Central memory CD8-positive, alpha-beta T cell (primary cell): ENCODE data around the gene ENPP6.

Source experiments
- ATAC-seq: fragments of 150-1000 bp; cut with Tn5 transposase; replicated peaks from 2 replicates; pipeline ENCODE4 v1.10.0; 2022; ENCODE audit warnings: mild to moderate bottlenecking, moderate FRiP score, moderate number of reproducible peaks; ENCODE audit not compliant: poor library complexity, severe bottlenecking; ENCODE audit errors: extremely low read depth
- DNase-seq, 2 donors: peaks; one replicate each; pipeline ENCODE4 v3.0.0; 2021; ENCODE audit warnings: low spot score in 2 of 2
- H3K27ac Mint-ChIP-seq: one replicate; pipeline ENCODE4 v1.8.0; 2022; ENCODE audit warnings: low read depth, mild to moderate bottlenecking, moderate library complexity, mixed read lengths
- H3K27me3 Mint-ChIP-seq: one replicate; pipeline ENCODE4 v1.8.0; 2022; ENCODE audit warnings: mixed read lengths
- H3K36me3 Mint-ChIP-seq: one replicate; pipeline ENCODE4 v1.8.0; 2022; ENCODE audit warnings: mild to moderate bottlenecking, moderate library complexity, mixed read lengths; ENCODE audit not compliant: insufficient read depth
- H3K4me1 Mint-ChIP-seq: one replicate; pipeline ENCODE4 v1.8.0; 2022; ENCODE audit warnings: mixed read lengths
- H3K4me3 Mint-ChIP-seq: one replicate; pipeline ENCODE4 v1.8.0; 2022; ENCODE audit warnings: mild to moderate bottlenecking, moderate library complexity, mixed read lengths
- H3K9me3 Mint-ChIP-seq: one replicate; pipeline ENCODE4 v1.8.0; 2022; ENCODE audit warnings: mixed read lengths

The ENPP6 gene

DNA sequence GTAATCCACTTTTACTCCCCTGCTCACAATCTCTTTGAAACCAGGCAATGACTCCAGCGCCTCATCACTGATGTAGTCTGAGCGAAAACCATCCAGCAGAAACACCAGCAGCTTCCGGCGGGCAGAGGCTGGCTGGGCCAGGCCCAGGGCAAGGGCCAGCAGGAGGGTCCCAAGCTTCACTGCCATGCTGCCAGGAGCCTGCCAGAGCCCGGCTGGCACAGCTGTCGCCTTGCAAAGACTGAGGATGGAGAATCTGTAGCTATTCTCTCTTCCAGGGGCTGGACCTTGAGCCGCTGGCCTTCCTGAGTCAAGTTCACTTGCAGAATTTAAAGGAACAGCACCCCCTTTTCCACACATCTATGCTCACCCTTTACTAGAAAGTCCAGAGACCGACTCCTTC, at the start of gene ENPP6:
Gene ENPP6, minus strand, starts transcription at position 240 of the 400 bp plus-strand sequence. Its CDS starts 54 bp downstream, at position 186.
- ATAC-seq, result no peak
- Mint-ChIP-seq H3K4me3 (no peak within 1 kb of the TSS), H3K9me3 (no peaks in the 10 kb centered on the region), H3K4me1 (no peaks in the 10 kb centered on the region), H3K36me3 (no peaks in the 10 kb centered on the region), H3K27ac (no peak within 1 kb of the TSS), H3K27me3 (peaks cover 65% of the 10 kb centered on the region)
- no peak for DNase-seq

DNA sequence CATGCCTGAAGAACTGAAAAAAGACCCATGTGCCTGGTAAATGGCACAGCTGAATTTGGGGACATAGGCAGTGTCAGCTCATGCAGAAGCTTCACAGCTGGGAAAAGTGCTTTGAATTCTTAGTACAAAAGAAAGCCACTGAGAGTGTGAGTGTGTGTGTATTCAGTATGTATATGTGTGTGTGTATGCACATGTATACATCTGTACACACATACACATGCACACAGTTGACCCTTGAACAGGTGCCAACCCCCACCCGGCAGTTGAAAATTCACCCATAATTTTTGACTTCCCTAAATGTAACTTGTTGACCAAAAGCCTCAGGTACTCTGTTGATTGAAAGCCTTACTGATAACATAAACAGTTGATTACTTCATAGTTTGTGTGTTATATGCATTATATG, 49.5 kb upstream of the ENPP6 start:
- H3K36me3 Mint-ChIP-seq, result peaks cover 9% of the 10 kb centered on the region
- H3K4me3 Mint-ChIP-seq, result peak overlapping the region; percentile 79
- H3K4me1 Mint-ChIP-seq, result peaks cover 30% of the 10 kb centered on the region
- no peaks in the 10 kb centered on the region for H3K27me3 Mint-ChIP-seq
- H3K9me3 Mint-ChIP-seq, result no peaks in the 10 kb centered on the region
- H3K27ac Mint-ChIP-seq, result peak overlapping the region; percentile 96
- no peak for ATAC-seq
- no peak for DNase-seq

DNA sequence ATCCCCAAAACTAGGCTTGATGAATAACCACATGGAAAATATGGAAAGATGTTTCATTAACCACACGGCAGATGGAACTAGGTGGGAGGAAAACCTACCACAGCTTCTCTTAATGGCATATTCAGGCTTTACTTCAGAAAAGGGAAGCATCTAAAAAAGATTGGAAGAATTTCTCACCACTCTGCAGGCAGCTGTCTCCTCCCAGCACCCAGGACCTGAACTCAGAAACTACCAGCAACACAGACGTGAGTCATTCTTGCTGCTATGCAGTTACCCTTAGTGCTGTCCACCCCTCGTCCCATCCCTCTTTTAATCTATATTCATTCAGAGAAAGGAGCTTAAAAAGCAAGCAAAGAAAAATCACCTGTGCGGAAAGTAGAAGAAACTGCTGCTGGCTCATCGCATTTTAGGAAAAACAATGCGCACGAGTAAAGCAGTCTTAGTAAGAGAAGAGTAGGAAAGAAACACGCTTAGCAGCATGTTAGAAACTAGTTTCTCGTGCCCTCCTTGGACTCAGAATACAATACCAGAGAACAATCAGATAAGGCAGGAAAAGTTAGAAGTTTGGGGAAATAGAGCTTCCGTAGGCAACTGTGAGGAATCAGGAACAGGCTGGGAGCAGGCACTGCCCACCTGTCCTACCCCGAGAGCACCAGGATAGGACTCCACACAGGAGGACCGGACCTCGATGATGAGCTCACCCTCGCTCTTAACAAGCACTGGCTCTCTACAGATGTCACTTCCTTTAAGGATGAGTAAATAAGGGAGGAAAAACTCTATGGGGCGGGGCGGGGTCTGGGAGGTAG, 48.1 kb upstream of the ENPP6 start:
- ATAC-seq, result no peak
- no peaks in the 10 kb centered on the region for H3K27me3 Mint-ChIP-seq
- H3K4me3 Mint-ChIP-seq, result peak overlapping the region; percentile 23
- no peaks in the 10 kb centered on the region for H3K9me3 Mint-ChIP-seq
- H3K4me1 Mint-ChIP-seq, result peaks cover 30% of the 10 kb centered on the region
- no peak for DNase-seq
- H3K36me3 Mint-ChIP-seq, result peaks cover 5% of the 10 kb centered on the region
- H3K27ac Mint-ChIP-seq, result peak overlapping the region; percentile 54

DNA sequence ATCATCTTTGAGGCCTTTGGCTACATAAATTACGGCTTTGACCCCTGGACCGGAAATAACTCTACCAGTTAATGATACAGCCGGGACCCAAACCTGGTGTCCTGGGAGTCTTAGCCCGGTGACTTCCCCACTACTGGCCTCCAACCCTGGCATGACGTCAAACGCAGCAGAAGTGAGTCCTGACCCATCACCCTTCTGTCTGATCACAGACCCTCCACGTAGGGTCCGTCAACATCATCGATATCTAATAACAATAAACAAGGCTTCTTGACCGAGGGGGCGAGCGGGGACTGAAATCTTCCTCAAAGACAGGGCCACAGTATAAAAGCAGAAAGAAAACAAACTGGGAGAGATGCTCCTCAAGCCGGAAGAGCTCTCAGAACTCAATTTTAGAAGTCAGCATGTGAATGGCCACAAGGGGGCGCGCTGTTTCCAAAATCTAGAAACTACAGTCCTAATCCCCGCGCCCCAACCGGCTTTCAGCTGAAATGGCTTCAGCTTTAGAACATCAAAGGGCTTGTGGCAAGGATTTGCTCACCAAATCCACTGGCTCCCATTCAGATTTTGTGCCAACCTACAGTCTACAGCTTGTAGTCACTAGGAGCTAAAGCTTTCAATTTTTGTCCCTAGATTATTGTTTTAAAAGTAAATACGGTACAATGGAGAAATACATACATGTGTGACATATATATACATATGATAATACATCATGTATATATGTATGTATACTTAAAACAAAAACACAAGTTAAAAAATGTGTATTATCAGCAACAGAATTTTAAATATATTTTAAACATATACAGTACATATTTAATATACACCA, 46.4 kb upstream of the ENPP6 start:
- peaks cover 5% of the 10 kb centered on the region for H3K36me3 Mint-ChIP-seq
- DNase-seq, result peak; percentile 85 to 94
- no peak overlapping the region for H3K4me3 Mint-ChIP-seq
- H3K9me3 Mint-ChIP-seq, result no peaks in the 10 kb centered on the region
- H3K4me1 Mint-ChIP-seq, result peaks cover 30% of the 10 kb centered on the region
- ATAC-seq, result peak; percentile 56
- peak overlapping the region; percentile 72 for H3K27ac Mint-ChIP-seq
- H3K27me3 Mint-ChIP-seq, result no peaks in the 10 kb centered on the region

DNA sequence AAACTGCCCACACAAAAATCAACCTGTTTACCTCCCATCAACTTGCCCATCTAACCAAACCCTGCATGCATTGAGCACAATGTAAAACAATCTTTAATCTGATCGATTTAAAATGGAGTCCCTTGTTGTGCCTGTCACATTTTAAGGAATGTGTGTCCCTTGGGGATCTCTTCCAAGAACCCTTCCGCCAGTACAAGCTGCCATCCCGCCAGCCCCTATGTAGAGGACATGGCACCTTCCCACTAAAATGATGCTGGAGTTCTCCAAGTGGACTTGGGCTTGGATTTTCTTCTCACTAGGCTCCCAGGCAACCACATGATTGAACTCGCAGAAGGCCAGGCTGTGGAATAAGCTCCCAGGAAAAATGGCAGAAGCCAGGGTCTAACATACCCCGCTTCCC, 45.8 kb upstream of the ENPP6 start:
- DNase-seq (no peak), ATAC-seq (no peak)
- Mint-ChIP-seq H3K9me3 (no peaks in the 10 kb centered on the region), H3K27me3 (no peaks in the 10 kb centered on the region), H3K36me3 (peaks cover 5% of the 10 kb centered on the region), H3K27ac (no peak overlapping the region), H3K4me3 (no peak overlapping the region), H3K4me1 (peaks cover 30% of the 10 kb centered on the region)

DNA sequence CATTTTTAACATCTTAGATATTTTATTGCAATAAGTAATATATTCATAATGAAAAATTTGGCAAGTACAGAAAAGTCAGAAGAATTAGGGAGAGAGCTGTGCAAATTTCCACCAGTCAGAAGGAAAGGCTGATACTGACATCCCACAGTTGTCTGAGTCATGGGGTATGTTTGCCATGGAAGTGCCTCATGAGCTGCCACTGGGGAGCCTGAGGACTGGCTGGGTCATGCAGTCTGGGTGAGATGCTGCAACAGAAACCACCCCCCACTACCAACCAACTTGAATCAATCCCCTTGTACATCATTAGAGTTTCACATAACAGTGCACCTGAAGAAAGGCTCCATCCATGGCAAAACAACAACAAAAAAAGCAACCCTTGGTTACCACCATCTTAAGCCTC, 45.2 kb upstream of the ENPP6 start:
- peaks cover 28% of the 10 kb centered on the region for H3K4me1 Mint-ChIP-seq
- no peaks in the 10 kb centered on the region for H3K27me3 Mint-ChIP-seq
- H3K36me3 Mint-ChIP-seq, result peaks cover 4% of the 10 kb centered on the region
- H3K27ac Mint-ChIP-seq, result no peak overlapping the region
- ATAC-seq, result no peak
- no peak for DNase-seq
- no peaks in the 10 kb centered on the region for H3K9me3 Mint-ChIP-seq
- no peak overlapping the region for H3K4me3 Mint-ChIP-seq

DNA sequence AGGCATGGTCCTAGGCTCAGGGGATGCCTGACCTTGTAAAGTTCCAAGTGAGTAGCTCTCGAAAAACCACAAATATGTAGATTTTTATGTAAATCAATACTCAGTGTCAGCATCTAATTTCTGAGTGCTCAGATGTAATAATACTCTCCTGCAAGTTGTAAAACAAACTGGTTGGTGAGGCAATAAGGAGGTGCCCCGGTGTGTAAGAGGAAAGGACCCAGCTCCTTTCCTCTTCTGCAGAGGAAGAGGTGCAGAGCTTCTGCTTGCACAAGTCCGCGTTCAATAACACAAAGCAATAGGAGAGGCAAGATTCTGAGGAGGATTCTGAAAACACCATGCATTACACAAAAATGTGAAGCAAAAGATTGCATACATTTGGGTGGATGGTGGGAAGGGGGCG, 43.6 kb upstream of the ENPP6 start:
- no peaks in the 10 kb centered on the region for H3K27me3 Mint-ChIP-seq
- peaks cover 18% of the 10 kb centered on the region for H3K4me1 Mint-ChIP-seq
- DNase-seq (no peak), ATAC-seq (no peak)
- no peak overlapping the region for H3K4me3 Mint-ChIP-seq
- H3K27ac Mint-ChIP-seq, result no peak overlapping the region
- no peaks in the 10 kb centered on the region for H3K9me3 Mint-ChIP-seq
- H3K36me3 Mint-ChIP-seq, result peaks cover 1% of the 10 kb centered on the region

DNA sequence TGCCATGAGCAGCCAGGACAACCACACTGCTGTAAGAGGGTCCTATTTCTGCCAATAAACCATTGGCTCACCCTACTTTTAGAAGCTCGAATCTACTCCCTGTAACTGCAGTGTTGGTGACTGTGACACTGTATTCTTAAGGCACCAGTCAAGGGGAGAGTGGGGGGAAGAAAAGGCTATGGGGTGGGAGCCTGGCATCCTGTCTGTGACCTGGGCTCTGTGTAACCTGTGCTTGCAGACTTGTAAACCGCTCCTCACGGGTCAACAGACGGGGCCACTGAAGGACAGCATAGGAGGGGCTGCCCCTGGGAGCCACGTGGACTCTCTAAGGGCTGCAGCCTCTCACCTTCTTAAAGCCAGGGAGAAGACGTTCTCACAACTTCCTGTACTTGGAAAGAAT, 42.2 kb upstream of the ENPP6 start:
- Mint-ChIP-seq H3K36me3 (no peaks in the 10 kb centered on the region), H3K27me3 (no peaks in the 10 kb centered on the region), H3K4me1 (peaks cover 6% of the 10 kb centered on the region), H3K4me3 (no peak overlapping the region), H3K9me3 (no peaks in the 10 kb centered on the region), H3K27ac (no peak overlapping the region)
- DNase-seq (no peak), ATAC-seq (no peak)

DNA sequence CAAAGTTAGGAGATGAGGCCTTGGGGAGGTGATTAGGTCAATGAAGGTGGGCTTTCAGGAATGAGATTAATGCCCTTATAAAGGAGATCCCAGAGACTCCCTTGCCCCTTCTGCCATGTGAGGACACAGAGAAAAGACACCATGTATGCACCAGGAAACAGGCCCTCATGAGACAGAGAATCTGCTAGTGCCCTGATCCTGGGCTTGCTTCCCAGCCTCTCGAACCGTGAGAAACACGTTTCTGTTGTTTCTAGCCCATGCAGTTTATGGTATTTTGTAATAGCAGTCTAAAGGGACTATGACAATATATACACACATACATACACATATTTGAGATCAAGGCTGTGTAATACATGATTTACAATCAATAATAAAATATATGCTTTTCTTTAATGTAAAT, 41.4 kb upstream of the ENPP6 start:
- Mint-ChIP-seq H3K27ac (no peak overlapping the region), H3K9me3 (no peaks in the 10 kb centered on the region)
- no peak for ATAC-seq

DNA sequence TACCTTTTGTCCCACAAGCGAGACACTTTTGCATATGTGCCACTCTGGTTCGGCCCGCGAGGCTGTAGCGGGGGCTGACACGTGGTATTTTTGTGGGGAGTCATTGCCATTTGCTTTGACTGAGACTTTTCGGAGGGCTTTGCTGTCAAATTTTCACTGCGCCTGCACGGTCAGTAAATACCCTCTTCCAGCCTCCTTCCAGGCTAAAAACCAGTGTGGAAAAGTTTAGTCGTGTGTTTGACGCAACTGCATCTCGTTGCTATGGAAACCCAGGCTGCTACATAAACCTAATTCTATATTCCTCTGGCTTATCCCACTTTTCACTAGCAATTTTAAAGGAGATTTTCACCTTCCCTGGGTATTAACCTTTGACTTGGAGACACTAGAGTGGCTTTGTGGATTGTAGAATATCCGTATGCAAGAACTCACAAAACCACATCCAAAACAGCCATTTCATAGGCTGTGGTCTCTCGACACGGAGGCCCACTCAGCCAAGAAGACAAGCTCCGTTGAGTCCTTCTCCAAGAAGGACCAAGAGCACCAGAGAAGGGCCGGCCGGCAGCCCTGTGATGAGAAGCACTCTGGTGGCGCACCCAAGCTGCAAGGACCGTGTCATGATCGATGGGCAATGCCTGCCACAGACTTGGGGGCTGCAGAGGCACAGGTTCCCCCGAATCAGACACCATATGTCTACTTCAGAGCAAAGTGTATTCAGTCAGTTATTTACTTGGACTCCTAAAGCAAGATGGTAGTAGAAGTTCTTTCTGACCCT, 38.4 kb upstream of the ENPP6 start:
- Mint-ChIP-seq H3K36me3 (no peaks in the 10 kb centered on the region), H3K4me3 (no peak overlapping the region), H3K27me3 (no peaks in the 10 kb centered on the region), H3K4me1 (peaks cover 1% of the 10 kb centered on the region), H3K9me3 (no peaks in the 10 kb centered on the region), H3K27ac (no peak overlapping the region)
- ATAC-seq (no peak), DNase-seq (no peak)

More for the DNA sequence above, 41.4 kb upstream of the ENPP6 start:
- DNase-seq, result no peak
- H3K4me3 Mint-ChIP-seq, result no peak overlapping the region
- no peaks in the 10 kb centered on the region for H3K27me3 Mint-ChIP-seq
- H3K36me3 Mint-ChIP-seq, result no peaks in the 10 kb centered on the region
- peaks cover 3% of the 10 kb centered on the region for H3K4me1 Mint-ChIP-seq

DNA sequence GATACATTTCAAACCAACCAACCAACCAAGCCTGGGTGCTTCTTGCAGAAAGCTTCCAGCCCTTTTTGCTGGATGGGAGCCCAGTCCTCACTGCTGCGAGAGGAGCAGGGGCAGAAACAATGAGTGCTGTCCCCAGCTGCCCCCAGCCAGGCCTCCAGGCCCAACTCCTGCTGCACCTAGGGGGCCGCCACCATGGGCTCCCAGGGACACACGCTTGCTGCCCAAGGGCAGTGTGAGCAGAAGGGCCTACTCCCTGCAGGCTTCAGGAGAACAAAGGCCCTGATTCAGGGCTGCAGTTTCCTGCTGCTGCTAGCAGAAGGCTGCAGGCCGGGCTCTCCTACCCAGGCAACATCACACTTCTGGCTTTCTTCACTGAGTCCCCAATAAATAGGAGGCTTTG, 37.7 kb upstream of the ENPP6 start:
- DNase-seq (no peak), ATAC-seq (no peak)
- Mint-ChIP-seq H3K4me3 (no peak overlapping the region), H3K9me3 (no peaks in the 10 kb centered on the region), H3K4me1 (peaks cover 5% of the 10 kb centered on the region), H3K27ac (no peak overlapping the region), H3K27me3 (no peaks in the 10 kb centered on the region), H3K36me3 (no peaks in the 10 kb centered on the region)

DNA sequence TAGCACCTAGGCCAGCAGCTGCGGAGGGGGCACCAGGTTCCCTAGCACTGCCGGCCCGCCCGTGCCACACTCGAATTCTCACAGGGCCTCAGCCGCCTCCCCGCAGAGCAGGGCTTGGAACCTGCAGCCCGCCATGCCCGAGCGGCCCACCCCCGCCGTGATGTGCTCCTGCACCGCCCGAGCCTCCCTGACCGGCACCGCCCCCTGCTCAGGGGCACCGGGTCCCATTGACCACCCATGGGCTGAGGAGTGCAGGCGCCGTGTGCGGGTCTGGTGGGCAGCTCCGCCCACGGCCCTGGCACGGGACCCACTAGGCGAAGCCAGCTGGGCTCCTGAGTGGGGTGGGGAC, 35.4 kb upstream of the ENPP6 start:
- H3K27ac Mint-ChIP-seq, result no peak overlapping the region
- ATAC-seq (no peak), DNase-seq (no peak)
- H3K27me3 Mint-ChIP-seq, result no peaks in the 10 kb centered on the region
- H3K9me3 Mint-ChIP-seq, result no peaks in the 10 kb centered on the region
- peaks cover 2% of the 10 kb centered on the region for H3K36me3 Mint-ChIP-seq
- H3K4me3 Mint-ChIP-seq, result no peak overlapping the region
- H3K4me1 Mint-ChIP-seq, result peaks cover 5% of the 10 kb centered on the region
